ENCODE data around the gene SNED1.
A peak's percentile ranks its signal among the peaks of the same experiment; 100 is the strongest.

SNED1 gene

DNA sequence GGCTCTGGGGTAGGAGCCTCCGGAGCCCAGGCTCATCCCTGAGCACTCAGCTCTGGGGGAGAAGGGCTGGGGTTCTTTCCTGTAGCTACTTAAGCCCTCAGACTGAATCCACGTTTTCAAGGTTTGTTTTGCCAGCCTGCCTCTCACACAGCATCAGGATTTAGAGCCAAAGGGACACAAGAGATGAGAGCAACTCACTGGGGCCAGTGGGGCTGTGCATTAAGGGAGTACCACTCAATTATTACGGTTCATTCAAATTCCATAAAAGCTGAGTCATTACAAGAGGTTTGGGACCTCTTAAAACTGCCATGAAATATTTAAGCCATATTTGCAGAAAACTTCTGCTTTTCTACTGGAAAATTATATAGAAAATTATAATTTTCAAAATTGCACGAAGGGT lies 17.1 kb upstream of the SNED1 start:
- no peaks in the 10 kb centered on the region for H3K36me3 Mint-ChIP-seq (ENCODE audit: low read depth)
- peaks cover 4% of the 10 kb centered on the region for H3K4me1 Mint-ChIP-seq (ENCODE audit: low read depth)
- H3K27me3 Mint-ChIP-seq (ENCODE audit: low read depth) = peaks cover 12% of the 10 kb centered on the region
- no peaks in the 10 kb centered on the region for H3K9me3 Mint-ChIP-seq
- H3K27ac Mint-ChIP-seq = no peak overlapping the region
- no peak overlapping the region for H3K4me3 Mint-ChIP-seq

DNA sequence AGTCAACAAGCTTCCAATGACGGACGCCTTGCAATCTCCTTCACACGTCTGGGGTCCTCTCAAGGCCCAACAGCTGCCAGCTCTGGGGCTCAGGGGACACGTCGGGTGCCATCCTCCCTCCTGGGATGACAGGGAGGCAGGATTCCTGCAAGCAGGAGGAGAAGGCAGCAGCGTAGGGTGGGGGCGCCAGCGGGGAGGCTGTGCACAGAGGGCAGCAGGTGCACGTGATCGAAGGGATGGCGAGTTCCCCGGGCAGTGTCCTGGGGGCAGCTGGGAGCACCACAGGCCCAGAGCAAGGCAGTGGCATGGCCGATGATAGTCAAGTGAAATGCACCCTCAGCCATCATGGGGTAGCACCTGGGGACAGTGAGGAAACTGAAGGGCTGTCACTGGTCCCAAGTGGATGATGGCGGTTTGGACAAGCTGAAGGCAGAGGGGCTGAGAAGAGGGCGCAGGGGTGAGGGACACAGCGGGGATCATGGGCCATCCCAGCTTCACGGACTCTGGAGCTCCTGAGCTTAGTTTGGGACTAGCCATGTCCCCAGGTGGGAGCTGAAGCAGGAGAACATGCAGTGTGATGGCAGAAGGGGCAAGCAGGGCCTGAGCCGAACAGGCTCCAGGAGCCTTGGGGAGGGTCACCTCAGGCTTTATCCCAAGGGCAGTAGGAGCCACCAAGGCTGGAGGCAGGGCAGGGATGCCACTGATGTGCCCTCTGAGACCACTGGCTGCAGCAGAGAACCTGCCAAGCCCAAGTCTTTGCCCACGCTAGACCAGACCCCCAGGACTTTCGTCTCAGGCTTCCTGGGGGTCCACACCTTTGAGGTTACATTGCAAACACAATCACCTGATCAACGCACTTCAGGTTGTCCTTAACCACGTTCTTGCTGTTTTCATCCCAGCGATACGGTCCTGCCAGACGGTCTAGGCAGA lies 16.3 kb upstream of the SNED1 start:
- Mint-ChIP-seq H3K4me1 (ENCODE audit: low read depth) (peaks cover 4% of the 10 kb centered on the region), H3K27ac (peak overlapping the region; percentile 20), H3K4me3 (no peak overlapping the region), H3K9me3 (no peaks in the 10 kb centered on the region), H3K36me3 (ENCODE audit: low read depth) (no peaks in the 10 kb centered on the region), H3K27me3 (ENCODE audit: low read depth) (peaks cover 12% of the 10 kb centered on the region)

DNA sequence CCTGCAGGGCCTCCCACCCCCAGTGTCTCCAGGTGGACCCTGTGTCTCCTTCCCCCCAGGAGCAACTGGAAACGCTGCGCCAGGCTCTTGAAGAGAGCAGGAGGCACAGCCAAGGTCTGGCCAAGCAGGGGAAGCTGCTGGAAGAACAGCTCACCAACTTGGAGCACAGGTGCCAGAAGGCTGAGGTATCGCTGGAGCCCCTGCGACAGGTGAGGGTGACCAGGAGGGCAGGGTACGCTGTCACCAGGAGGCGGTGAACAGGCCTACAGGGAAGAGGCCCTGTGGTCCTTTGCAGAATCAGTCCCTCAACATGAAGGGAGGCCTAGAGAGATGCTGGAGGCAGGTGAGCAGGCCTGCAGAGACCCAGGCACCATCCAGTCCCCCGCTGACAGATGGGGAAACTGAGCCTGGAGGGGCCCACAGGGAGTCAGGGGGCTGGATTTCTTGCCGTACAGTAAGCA lies 15.6 kb upstream of the SNED1 start:
- peaks cover 12% of the 10 kb centered on the region for H3K27me3 Mint-ChIP-seq (ENCODE audit: low read depth)
- H3K27ac Mint-ChIP-seq = no peak overlapping the region
- H3K9me3 Mint-ChIP-seq = no peaks in the 10 kb centered on the region
- peaks cover 4% of the 10 kb centered on the region for H3K4me1 Mint-ChIP-seq (ENCODE audit: low read depth)
- H3K4me3 Mint-ChIP-seq = no peak overlapping the region
- no peaks in the 10 kb centered on the region for H3K36me3 Mint-ChIP-seq (ENCODE audit: low read depth)

DNA sequence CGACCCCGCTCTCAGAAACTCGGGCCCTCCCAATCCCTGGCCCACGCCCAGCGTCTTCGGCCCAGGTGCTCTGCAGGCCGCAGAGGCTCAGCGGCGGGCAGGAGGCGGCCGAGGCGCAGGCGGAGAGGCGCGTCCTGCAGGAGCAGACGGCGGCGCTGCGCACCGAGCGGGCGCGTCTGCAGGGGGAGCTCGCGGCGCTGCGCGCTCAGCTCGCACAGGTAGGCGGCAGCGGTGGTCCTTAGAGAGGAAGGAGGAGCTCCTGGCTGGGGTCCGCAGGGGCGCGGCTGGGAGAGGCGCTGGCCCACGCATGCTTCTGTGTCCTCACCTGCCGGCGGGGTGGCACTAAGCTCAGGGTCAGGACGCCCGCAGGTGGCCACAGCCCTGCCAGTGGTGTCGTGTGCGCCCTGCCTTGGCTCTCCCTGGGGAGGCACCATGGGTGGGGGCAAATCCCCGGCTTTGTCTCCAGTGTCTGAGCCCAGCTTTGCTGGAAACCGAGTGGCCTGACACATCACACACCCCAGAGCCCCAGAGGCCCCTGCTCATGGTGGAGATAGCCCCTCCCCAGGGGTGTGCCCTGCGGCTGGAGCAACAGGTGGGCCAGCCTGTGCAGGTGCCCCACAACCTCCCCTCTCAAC lies 14.9 kb upstream of the SNED1 start:
- H3K4me3 Mint-ChIP-seq = no peak overlapping the region
- H3K27ac Mint-ChIP-seq = no peak overlapping the region
- peaks cover 12% of the 10 kb centered on the region for H3K27me3 Mint-ChIP-seq (ENCODE audit: low read depth)
- H3K9me3 Mint-ChIP-seq = no peaks in the 10 kb centered on the region
- no peaks in the 10 kb centered on the region for H3K36me3 Mint-ChIP-seq (ENCODE audit: low read depth)
- H3K4me1 Mint-ChIP-seq (ENCODE audit: low read depth) = peaks cover 4% of the 10 kb centered on the region

DNA sequence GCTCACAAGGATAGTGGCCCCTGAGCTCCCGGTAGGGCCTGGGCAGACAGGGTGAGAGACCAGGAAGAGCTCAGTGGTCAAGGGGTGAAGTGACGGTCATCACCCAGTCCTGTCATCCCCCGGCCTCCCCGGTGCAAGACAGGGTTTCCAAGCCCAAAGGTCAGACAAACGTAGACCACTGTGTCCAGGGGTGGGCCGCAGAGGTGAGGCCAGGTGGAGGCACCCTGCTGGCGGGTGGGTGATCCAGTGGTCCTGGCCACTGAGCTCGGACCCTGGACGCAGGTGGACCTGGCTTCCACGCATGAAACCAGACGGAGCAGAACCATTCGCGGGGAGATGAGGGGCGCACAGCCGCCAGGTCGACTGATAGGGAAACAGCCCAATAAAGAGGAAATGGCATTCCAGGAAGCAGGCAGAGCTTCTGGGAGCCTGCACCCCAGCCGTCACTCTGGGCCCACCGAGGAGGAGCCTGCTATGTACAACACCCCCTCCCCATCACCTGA lies 14.4 kb upstream of the SNED1 start:
- H3K9me3 Mint-ChIP-seq = no peaks in the 10 kb centered on the region

DNA sequence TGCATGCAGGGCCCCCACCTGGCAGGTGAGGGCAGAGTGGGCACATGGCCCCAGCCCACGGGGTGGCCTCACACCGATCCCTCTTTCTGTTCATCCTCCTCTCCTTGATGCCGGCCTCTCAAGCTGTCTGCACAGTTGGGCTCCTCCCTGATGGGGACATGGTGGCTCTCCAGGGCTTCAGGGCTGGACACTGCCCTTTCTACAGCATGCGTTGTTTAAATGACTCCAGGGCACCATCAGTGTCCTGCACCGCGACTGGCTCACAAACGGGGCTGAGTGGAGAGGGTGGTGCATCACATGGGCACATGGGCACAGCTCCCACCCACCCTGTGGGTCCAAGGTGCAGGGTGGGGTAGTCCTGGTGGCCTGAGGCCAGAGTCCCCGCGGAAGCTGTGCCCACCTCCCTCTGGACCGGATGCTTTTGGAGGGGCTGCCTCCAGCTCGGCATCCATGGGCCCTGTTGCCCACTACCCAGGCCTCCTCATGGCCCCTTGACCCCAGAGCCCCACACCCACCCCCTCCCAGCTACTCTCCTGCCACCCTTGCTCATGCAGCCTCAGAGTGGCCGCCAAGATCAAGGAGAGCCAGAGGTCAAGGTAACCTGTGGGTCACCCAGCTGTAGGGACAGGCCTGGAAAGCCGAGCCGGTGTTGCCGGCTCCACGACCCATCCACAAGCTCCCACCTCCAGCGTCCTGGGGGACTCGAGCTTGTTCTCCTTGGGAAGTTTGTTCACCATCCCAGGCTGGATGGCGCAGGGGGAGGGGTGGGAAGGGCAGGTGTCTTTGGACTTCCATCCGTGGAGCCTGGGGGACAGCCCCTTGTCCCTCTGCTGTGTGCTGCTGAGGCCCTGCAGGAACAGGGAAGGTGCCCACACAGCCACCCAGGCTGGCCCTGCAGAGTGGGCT lies 12.3 kb upstream of the SNED1 start:
- Mint-ChIP-seq H3K36me3 (ENCODE audit: low read depth) (no peaks in the 10 kb centered on the region), H3K27me3 (ENCODE audit: low read depth) (peaks cover 10% of the 10 kb centered on the region), H3K4me3 (no peak overlapping the region), H3K4me1 (ENCODE audit: low read depth) (peaks cover 4% of the 10 kb centered on the region), H3K27ac (no peak overlapping the region), H3K9me3 (no peaks in the 10 kb centered on the region)

More for the DNA sequence above, 14.4 kb upstream of the SNED1 start:
- Mint-ChIP-seq H3K27ac (no peak overlapping the region), H3K4me1 (ENCODE audit: low read depth) (peaks cover 4% of the 10 kb centered on the region), H3K4me3 (no peak overlapping the region), H3K27me3 (ENCODE audit: low read depth) (peaks cover 12% of the 10 kb centered on the region), H3K36me3 (ENCODE audit: low read depth) (no peaks in the 10 kb centered on the region)

DNA sequence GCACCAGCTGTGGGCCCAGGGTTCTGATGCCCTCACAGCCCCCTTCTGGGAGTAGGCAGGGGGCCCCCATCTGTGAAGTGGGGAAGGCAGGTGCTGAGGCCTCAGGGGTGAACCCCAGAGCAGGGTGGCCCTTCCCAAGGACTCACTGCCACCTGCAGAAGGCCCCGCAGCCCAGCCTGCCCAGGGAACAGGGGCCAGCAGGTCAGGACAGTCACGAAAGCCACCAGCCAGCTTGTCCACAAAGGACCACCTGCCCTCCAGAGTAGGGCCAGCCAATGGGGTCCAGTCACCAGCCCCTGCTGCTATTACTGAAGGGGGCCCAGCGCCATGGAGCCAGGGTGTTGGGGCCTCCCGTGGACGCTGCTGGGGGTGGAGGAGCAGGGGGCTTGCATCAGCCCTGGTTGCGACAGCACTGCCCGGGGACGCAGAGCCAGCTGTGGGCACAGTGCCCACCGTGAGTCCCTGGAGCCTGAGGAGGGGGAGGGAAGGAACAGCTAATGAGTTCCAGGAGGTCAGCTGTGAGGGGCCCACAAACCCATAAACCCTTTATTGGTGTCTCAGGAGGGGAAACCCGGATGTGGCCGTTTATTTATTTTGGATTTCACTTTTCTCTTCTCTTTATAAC lies 11.5 kb upstream of the SNED1 start:
- no peak overlapping the region for H3K27ac Mint-ChIP-seq
- H3K36me3 Mint-ChIP-seq (ENCODE audit: low read depth) = no peaks in the 10 kb centered on the region
- no peak overlapping the region for H3K4me3 Mint-ChIP-seq
- H3K4me1 Mint-ChIP-seq (ENCODE audit: low read depth) = peaks cover 4% of the 10 kb centered on the region
- no peaks in the 10 kb centered on the region for H3K9me3 Mint-ChIP-seq
- H3K27me3 Mint-ChIP-seq (ENCODE audit: low read depth) = peaks cover 2% of the 10 kb centered on the region

DNA sequence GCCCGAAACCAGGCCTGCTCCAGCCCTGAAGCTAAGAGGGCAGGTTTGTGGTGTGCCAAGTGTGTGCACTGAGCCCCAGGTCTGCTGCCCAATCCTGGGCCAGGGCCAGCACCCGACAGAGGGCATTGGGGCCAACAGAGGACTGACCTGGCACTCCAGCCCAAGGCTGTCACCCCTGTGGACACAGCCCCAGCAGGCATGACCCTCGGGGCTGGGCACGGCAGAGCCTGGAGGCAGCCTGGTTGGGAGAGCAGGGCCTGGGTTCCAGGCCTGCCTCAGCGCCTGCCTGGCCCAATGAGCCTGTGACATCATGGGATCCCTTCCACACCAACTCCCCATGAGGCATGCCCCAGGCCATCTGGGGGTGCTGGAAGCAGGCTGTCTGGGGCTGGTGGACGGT lies 10.8 kb upstream of the SNED1 start:
- no peak overlapping the region for H3K27ac Mint-ChIP-seq
- no peaks in the 10 kb centered on the region for H3K9me3 Mint-ChIP-seq
- H3K36me3 Mint-ChIP-seq (ENCODE audit: low read depth) = no peaks in the 10 kb centered on the region
- H3K4me3 Mint-ChIP-seq = no peak overlapping the region
- peaks cover 5% of the 10 kb centered on the region for H3K4me1 Mint-ChIP-seq (ENCODE audit: low read depth)
- no peaks in the 10 kb centered on the region for H3K27me3 Mint-ChIP-seq (ENCODE audit: low read depth)

DNA sequence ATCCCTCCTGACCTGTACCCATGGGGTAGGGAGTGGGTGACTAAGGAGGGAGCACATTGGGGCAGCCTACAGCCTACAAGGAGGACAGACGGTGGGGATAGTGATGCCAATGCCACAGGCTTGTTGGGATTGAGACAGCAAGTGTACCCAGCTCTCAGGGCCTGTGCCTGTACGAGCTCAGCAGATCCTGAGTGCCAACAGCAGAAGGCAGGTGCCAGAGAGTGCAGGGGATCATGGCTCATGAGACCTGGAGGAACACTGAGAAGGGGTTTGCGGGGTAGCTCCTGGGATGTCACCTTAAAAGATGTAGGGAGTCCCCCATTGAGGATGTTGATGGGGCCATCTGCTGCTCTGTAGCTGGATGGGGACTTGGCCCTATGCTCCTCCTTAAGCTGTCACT lies 10.3 kb upstream of the SNED1 start:
- H3K9me3 Mint-ChIP-seq = no peaks in the 10 kb centered on the region
- no peak overlapping the region for H3K4me3 Mint-ChIP-seq
- H3K4me1 Mint-ChIP-seq (ENCODE audit: low read depth) = peaks cover 3% of the 10 kb centered on the region
- no peaks in the 10 kb centered on the region for H3K36me3 Mint-ChIP-seq (ENCODE audit: low read depth)
- no peaks in the 10 kb centered on the region for H3K27me3 Mint-ChIP-seq (ENCODE audit: low read depth)
- no peak overlapping the region for H3K27ac Mint-ChIP-seq

DNA sequence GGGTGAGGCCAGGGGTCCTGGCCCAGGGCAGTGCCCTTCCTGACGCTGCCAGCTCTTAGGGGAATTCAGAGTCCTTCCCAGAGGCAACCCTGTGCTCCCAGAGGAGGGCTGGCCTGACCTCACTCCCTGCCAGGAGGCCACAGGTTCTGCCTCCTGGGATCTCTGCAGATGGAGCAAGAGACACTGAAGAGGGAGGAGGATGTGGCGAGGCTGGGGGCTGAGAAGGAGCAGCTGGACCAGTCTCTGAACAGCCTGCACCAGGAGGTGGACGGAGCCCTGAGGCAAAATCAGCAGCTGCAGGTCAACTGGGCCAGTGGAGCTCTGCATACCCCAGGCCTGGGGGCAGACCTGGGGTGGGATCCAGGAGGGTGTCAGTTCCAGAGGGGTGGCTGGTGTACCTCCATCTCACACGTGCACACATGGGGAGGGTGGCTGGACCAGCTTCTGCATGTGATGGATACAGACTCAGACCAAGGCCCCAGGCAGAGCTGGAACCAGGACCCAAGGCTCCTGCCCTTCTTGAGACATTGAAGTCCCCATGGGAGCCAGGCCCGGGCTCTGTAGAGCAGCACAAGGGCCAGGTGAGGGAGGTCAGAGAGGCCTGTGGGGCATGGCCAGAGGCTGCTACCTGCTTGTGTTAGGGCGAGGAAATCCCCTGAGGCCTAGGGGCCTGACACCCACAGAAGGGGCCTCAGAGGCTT lies 9.7 kb upstream of the SNED1 start:
- Mint-ChIP-seq H3K36me3 (ENCODE audit: low read depth) (no peaks in the 10 kb centered on the region), H3K9me3 (no peaks in the 10 kb centered on the region), H3K4me3 (no peak overlapping the region), H3K4me1 (ENCODE audit: low read depth) (peaks cover 3% of the 10 kb centered on the region), H3K27me3 (ENCODE audit: low read depth) (no peaks in the 10 kb centered on the region), H3K27ac (no peak overlapping the region)

DNA sequence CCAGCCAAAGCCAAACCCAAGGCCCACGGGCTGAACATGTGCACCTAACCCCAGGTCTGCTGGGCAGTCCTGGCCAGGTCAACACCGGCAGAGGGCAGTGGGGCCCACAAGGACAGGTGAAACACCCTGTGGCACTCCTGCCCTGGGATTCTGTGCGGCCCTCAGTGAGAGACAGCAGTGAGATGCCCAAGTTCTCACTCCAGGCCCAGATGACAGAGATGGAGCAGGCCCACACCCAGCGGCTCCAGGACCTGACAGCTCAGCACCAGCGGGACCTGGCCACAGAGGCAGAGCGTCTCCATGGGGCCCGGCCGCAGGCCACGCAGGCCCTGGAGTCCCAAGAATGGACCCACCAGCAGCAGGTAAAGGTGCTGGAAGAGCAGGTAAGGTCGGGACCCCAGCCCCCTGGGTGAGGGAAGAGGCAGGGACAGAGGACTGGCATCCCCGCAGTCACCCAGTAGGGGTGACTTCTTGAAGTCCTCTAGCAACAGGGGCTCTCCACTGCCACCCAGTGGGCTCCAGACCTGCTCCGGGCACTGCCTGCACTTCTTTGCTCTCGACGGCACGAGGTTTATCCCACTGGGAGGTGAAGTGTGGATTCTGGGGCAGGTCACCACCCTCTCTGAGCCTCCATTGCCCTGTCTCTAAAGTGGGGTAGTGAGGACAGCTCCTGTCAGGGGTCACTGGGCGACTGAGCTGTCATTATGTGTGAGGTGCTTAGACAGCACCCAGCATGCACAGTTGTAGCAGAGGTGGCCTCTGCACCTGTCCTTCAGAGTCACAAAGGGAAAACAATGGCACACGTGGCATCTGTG lies 8.8 kb upstream of the SNED1 start:
- Mint-ChIP-seq H3K27me3 (ENCODE audit: low read depth) (no peaks in the 10 kb centered on the region), H3K4me3 (no peak overlapping the region), H3K27ac (no peak overlapping the region), H3K4me1 (ENCODE audit: low read depth) (peaks cover 3% of the 10 kb centered on the region), H3K9me3 (no peaks in the 10 kb centered on the region), H3K36me3 (ENCODE audit: low read depth) (no peaks in the 10 kb centered on the region)

DNA sequence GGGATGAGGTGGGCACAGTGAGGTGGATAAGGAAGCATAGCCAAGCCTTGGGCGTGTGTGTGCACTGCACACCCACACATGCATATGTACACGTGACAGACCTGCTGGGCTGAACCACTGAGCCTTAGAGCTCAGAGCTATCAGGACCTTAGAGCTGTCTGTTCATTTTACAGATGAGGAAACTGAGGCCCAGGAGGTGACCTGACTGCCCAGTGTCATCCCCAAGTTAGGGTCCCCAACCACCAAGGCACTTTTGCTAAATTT lies 8.2 kb upstream of the SNED1 start:
- Mint-ChIP-seq H3K36me3 (ENCODE audit: low read depth) (no peaks in the 10 kb centered on the region), H3K27ac (no peak overlapping the region), H3K9me3 (no peaks in the 10 kb centered on the region), H3K4me3 (no peak overlapping the region), H3K27me3 (ENCODE audit: low read depth) (peaks cover 2% of the 10 kb centered on the region), H3K4me1 (ENCODE audit: low read depth) (peaks cover 3% of the 10 kb centered on the region)

DNA sequence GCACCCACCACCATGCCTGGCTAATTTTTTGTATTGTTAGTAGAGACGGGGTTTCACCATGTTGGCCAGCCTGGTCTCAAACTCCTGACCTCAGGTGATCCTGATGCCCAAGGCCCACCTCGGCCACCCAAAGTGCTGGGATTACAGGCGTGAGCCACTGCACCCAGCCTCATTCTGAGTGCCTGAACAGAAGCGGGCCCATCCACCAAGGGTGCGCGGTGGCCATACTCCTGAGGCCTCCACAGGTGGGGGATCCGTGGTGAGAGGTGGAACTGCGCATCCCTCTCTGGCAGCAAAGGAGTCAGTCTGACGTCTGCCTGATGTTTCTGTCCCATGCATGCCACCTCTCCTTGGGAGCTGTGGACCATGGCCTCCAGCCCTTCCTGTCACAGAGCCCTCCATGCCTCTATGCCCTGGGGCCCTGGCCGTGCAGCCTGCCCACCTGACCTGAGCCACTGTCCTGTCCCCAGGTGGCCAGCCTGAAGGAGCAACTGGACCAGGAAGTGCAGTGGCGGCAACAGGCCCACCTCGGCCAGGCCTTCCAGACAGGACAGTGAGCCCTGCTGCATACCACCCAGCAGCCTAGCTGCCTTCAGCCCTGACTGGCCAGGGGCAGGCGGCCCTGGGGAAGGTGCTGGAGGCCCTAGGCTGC lies 7.6 kb upstream of the SNED1 start:
- H3K9me3 Mint-ChIP-seq = no peaks in the 10 kb centered on the region
- H3K27ac Mint-ChIP-seq = no peak overlapping the region
- H3K27me3 Mint-ChIP-seq (ENCODE audit: low read depth) = peaks cover 9% of the 10 kb centered on the region
- H3K36me3 Mint-ChIP-seq (ENCODE audit: low read depth) = no peaks in the 10 kb centered on the region
- no peak overlapping the region for H3K4me3 Mint-ChIP-seq
- peaks cover 3% of the 10 kb centered on the region for H3K4me1 Mint-ChIP-seq (ENCODE audit: low read depth)
